Erythroblast (primary cell): ENCODE measurements around the gene HIPK2.

ENCODE experiments used
- DNase-seq, 2 experiments: peaks; one replicate each; lab custom pipeline; 2025; lab: John Stamatoyannopoulos, UW
- GATA1 ChIP-seq: IDR thresholded peaks from 2 replicates; pipeline ENCODE4 v1.6.1; 2011; ENCODE audit warnings: low read depth, mild to moderate bottlenecking, control low read depth, low read length, moderate library complexity
- POLR2A ChIP-seq: IDR thresholded peaks from 2 replicates; pipeline ENCODE4 v1.6.1; 2011; ENCODE audit warnings: mild to moderate bottlenecking, low read length

Gene HIPK2

GRCh38 chr7:139700505-139701235 lies 77.1 kb downstream of the HIPK2 start:
- no peak for TF ChIP-seq POLR2A
- no peak for TF ChIP-seq GATA1
- no peak for DNase-seq

GRCh38 chr7:139699640-139700504 lies 77.9 kb downstream of the HIPK2 start:
- no peak for TF ChIP-seq GATA1
- TF ChIP-seq POLR2A: no peak
- DNase-seq: no peak

DNA sequence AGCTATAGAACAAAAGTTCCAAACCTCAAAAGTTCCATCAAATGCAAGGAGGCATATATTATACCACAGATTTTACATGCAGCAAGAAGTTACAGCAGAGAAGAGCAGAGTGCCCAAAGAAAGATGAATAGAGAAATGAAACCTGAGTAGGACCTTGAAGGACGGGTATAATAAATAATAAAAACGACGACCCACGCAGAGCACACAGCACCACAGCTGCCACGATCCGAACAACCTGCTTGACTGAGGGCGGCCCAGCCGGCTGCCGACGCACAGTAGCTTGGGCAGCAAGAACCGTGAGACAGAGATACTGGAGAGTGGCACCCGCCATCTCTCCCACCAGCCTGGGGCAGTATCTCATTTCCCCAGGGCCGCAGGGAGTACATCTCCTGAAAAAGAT lies 79.0 kb downstream of the HIPK2 start:
- no peak for TF ChIP-seq POLR2A
- TF ChIP-seq GATA1: no peak
- no peak for DNase-seq

- TF ChIP-seq GATA1: no peak
- TF ChIP-seq POLR2A: no peak
Observed at GRCh38 chr7:139698278-139698677, 79.5 kb downstream of the HIPK2 start.

DNA sequence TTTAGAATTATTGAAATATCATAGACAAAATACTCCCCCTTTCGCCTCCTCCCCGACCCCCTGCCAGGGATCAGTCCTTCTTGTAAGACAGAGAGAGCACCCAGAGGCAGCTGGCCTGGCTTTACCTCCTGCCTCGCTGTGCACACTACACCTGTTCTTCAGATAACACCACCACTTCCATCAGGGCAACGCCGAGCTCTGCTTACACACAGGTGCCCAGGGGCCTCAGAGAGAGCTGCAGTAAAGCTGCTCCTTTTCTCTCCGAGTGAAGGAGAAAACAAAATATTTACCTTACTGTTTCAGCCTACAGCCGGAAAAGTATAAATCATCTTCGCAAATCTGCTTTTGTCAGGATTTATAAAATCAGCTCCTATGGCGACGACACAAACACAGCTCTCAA lies 80.7 kb downstream of the HIPK2 start:
- TF ChIP-seq POLR2A (no peak), GATA1 (no peak)
- DNase-seq: no peak

More at GRCh38 chr7:139698278-139698677, 79.5 kb downstream of the HIPK2 start:
- DNase-seq: no peak

GRCh38 chr7:139696552-139696951 lies 81.2 kb downstream of the HIPK2 start:
- TF ChIP-seq GATA1 (no peak), POLR2A (no peak)
- no peak for DNase-seq

GRCh38 chr7:139695588-139695987 lies 82.2 kb downstream of the HIPK2 start:
- TF ChIP-seq POLR2A (no peak), GATA1 (no peak)
- no peak for DNase-seq

- TF ChIP-seq GATA1 (no peak), POLR2A (no peak)
- no peak for DNase-seq
Observed at GRCh38 chr7:139695051-139695450, 82.7 kb downstream of the HIPK2 start.

GRCh38 chr7:139694389-139694676 lies 83.5 kb downstream of the HIPK2 start:
- TF ChIP-seq POLR2A (no peak), GATA1 (no peak)
- DNase-seq: no peak

DNA sequence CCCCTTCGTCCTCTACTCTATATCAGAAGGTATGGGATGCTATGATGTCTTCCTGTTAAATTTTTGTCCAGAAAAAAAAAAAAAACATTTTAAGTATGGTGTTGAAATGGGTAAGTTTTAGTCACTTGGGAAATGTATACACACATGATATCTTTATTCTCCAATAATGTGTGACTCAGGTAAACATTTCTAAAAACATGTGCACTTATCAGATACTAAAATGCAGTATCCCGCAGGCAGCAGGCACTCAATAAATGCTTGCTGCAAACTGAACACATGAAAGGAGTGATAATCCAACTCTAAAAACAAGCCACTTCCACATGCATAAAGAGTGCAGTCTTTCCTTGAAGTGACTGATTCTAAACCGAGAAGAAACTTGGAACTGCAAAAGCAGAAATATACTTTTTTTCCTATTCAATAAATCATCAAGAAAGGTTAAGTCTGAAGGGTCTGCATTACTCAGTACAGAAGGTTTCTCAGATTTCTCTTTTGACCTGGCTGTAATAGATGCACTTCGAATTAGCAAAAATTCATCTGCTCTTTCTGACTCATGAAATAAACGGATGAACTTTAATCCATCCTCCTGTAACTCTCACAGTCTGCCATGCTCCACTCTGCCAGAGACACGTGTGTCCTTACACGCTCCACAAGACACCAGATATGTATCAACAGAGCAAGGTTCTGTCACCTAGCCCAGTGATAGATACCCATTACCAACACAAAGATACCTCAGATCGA lies 84.0 kb downstream of the HIPK2 start:
- TF ChIP-seq POLR2A: no peak
- DNase-seq: no peak

DNA sequence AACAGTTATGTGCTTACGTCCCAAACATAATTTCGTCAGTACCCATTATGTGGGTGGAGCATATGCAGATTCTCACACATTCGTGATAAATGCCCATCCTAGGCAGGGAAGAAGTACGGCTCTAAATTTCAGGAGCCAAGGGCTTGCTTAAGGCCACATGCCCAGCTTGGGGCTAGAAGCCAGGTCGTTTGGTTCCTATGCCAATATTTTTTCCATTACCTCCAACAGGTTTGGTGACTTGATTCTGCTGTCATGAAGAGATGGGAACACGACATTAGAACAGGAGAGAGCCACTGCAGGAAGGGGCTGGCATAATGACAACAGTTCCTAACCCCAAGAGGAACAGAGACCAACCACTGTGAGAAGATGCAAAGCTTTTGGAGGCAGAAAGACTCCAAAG lies 85.1 kb downstream of the HIPK2 start:
- no peak for DNase-seq

GRCh38 chr7:139691253-139691781 lies 86.5 kb downstream of the HIPK2 start:
- no peak for DNase-seq

More for the DNA sequence above, 85.1 kb downstream of the HIPK2 start:
- TF ChIP-seq POLR2A (no peak), GATA1 (no peak)

GRCh38 chr7:139687980-139688632 lies 89.7 kb downstream of the HIPK2 start:
- peak in 1 of 2 experiments; percentile 29 for DNase-seq
- TF ChIP-seq GATA1: no peak

More at GRCh38 chr7:139691253-139691781, 86.5 kb downstream of the HIPK2 start:
- TF ChIP-seq GATA1: no peak
- no peak for TF ChIP-seq POLR2A
